GM12875 (cell line): ENCODE data around the gene GRM3.

ENCODE experiments used
- H3K4me3 ChIP-seq: one replicate; pipeline ENCODE4 v1.5.1; 2011; ENCODE audit warnings: low read depth, low read length, control low read depth
- CTCF ChIP-seq: IDR thresholded peaks from 2 replicates; pipeline ENCODE4 v1.5.1; 2011; ENCODE audit warnings: low read depth, mild to moderate bottlenecking, control low read depth, inconsistent platforms, low read length, moderate library complexity, borderline replicate concordance; ENCODE audit not compliant: insufficient read depth

GRM3 gene

GRCh38 chr7:86815556-86815955, 171.8 kb downstream of the GRM3 start:
- no peak for TF ChIP-seq CTCF
- no peak overlapping the region for H3K4me3 ChIP-seq

- no peak overlapping the region for H3K4me3 ChIP-seq
- no peak for TF ChIP-seq CTCF
Measured at GRCh38 chr7:86818903-86819302, 175.2 kb downstream of the GRM3 start.

- no peak for TF ChIP-seq CTCF
- H3K4me3 ChIP-seq = no peak overlapping the region
Measured at GRCh38 chr7:86823769-86824168, 180.1 kb downstream of the GRM3 start.

GRCh38 chr7:86825264-86825663, 181.6 kb downstream of the GRM3 start:
- TF ChIP-seq CTCF = no peak
- no peak overlapping the region for H3K4me3 ChIP-seq

DNA sequence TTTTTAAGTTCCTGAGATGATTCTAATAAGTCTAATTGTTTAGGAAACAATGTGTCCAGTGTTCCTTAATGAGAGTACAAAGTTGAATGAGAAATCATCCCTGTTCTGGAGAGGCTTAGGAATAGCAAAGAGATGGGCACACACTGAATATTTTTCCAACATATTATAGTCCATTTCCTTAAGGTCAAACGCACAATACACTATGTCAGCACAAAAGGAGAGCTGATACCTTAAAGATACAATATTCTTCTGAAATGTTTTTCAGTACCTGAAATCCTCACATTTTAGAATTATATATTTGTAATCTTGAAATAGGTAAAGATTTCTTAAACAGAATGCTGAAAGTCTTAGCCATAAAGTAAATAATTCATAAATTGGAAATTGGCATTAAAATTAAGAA, 183.2 kb downstream of the GRM3 start:
- no peak for TF ChIP-seq CTCF

GRCh38 chr7:86833360-86833759, 189.7 kb downstream of the GRM3 start:
- TF ChIP-seq CTCF = no peak
- no peak overlapping the region for H3K4me3 ChIP-seq

More for the DNA sequence above, 183.2 kb downstream of the GRM3 start:
- no peak overlapping the region for H3K4me3 ChIP-seq

DNA sequence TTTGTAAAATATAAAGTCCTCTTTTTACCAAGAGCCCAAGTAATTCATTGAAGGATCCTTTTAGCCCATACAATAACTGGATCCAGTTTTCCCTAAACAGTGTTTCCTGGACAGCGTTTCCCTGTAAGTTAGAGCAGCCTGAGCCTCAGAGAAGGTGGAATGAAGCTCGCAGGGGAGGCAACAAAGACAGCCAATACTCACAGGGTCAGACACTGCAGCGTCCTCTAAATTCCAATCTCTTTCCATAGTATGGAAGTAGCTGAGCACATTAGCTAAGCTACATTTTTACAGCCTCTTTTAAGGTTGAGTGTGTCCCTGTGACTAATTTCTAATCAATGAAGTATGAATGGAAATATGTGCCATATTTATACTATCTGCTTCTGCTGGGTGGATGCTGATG, 193.5 kb downstream of the GRM3 start:
- no peak for TF ChIP-seq CTCF
- H3K4me3 ChIP-seq = no peak overlapping the region
